K562 (cell line): ENCODE data around the gene PDCD10. TPM values are rescaled to one million over a fixed set of nuclear protein-coding genes. Genes with fewer than 3 reads are reported as not detected.
A peak's percentile ranks its signal among the peaks of the same experiment; 100 is the strongest.

ENCODE experiments used
- CBX1 ChIP-seq: sonication (generic); IDR thresholded peaks from 2 replicates; pipeline ENCODE4 v1.6.1; 2016; ENCODE audit warnings: antibody characterized with exemption, low read depth, mild to moderate bottlenecking
- FOXA3 ChIP-seq, 2 experiments: fragments of 450-650 bp in 1 of 2; sonication (generic) in 1 of 2; formaldehyde crosslinking; IDR thresholded peaks in 1 of 2; conservative IDR thresholded peaks in 1 of 2; 2 replicates each; pipeline versions ENCODE4 v1.4.0 to v1.8.0; 2020 to 2022; ENCODE audit warnings: mild to moderate bottlenecking in 2 of 2, missing genetic modification reagents in 1 of 2
- FOXK2 ChIP-seq, 2 experiments: fragments of 450-650 bp; IDR thresholded peaks in 1 of 2; conservative IDR thresholded peaks in 1 of 2; 2 replicates each; pipeline ENCODE4 v1.6.1; 2016; ENCODE audit warnings: low read depth in 2 of 2, mild to moderate bottlenecking in 1 of 2
- HNRNPH1 ChIP-seq: fragments of 200-400 bp; formaldehyde crosslinking; optimal IDR thresholded peaks from 2 replicates; pipeline ENCODE3; 2017; ENCODE audit warnings: low read depth, mild to moderate bottlenecking, low read length, moderate library complexity
- NR2C2 ChIP-seq, 2 experiments: fragments of 200-800 bp in 1 of 2; sonication (Bioruptor generic) in 1 of 2; sonication (generic) in 1 of 2; formaldehyde crosslinking in 1 of 2; IDR thresholded peaks; 2 replicates each; pipeline versions ENCODE4 v1.6.1 to v1.8.0; 2016 to 2022; ENCODE audit warnings: mild to moderate bottlenecking in 1 of 2, missing compliant biosample characterization in 1 of 2, missing genetic modification characterization in 1 of 2, missing genetic modification reagents in 1 of 2
- PCBP2 ChIP-seq: fragments of 200-400 bp; formaldehyde crosslinking; IDR thresholded peaks from 2 replicates; pipeline ENCODE4 v1.6.1; 2018; ENCODE audit warnings: low read length, low read depth, mild to moderate bottlenecking, moderate library complexity; ENCODE audit not compliant: poor library complexity, severe bottlenecking
- SMARCE1 ChIP-seq: fragments of 450-650 bp; IDR thresholded peaks from 2 replicates; pipeline ENCODE4 v1.7.1; 2016; ENCODE audit warnings: mild to moderate bottlenecking
- ZNF324 ChIP-seq: fragments of 250-450 bp; sonication (Bioruptor Pico); IDR thresholded peaks from 2 replicates; pipeline ENCODE4 v1.4.0; 2020; ENCODE audit warnings: mild to moderate bottlenecking
- polyA plus RNA-seq, 8 experiments: library from polyadenylated mRNA; depleted of rRNA in 4 of 8; stranded (reverse) in 5 of 8; unstranded in 3 of 8; fragments of >200 nt; fragmentation: Nextera tagmentation in 2 of 8; fragmentation: Illumina TruSeq in 1 of 8; extraction: Ambion mirVana in 2 of 8; extraction: Trizol in 1 of 8; gene quantifications; 2 replicates each; pipeline versions ENCODE4 v1.2.1 to v1.2.3, GENCODE V29; 2011 to 2014; ENCODE audit warnings: inconsistent platforms in 1 of 8, missing spikeins in 1 of 8
- total RNA-seq, 7 experiments: library from RNA; depleted of rRNA in 6 of 7; stranded (reverse); fragments of >200 nt in 6 of 7; fragmentation: Illumina TruSeq in 2 of 7; extraction: Trizol in 2 of 7; gene quantifications; 2 replicates each; pipeline versions ENCODE4 v1.2.1 to v1.2.3, GENCODE V29; 2011 to 2021; ENCODE audit warnings: low replicate concordance in 1 of 7
- TF ChIP-seq, protein P1 (sequence below), 2 experiments: fragments of 450-650 bp in 1 of 2; sonication (generic) in 1 of 2; formaldehyde crosslinking in 1 of 2; IDR thresholded peaks in 1 of 2; conservative IDR thresholded peaks in 1 of 2; 2 replicates each; pipeline versions ENCODE4 v1.6.1 to v1.8.1; 2016 to 2023; ENCODE audit warnings: mild to moderate bottlenecking in 2 of 2, moderate library complexity in 2 of 2, inconsistent platforms in 1 of 2, missing genetic modification reagents in 1 of 2
- TF ChIP-seq, protein P2 (sequence below), 2 experiments: fragments of 450-650 bp; IDR thresholded peaks; 2 replicates each; pipeline ENCODE4 v1.6.1; 2016
- TF ChIP-seq, protein P3 (sequence below), 2 experiments: fragments of 450-650 bp; conservative IDR thresholded peaks; 2 replicates each; pipeline ENCODE4 v1.6.1; 2017; ENCODE audit warnings: mild to moderate bottlenecking in 2 of 2, moderate library complexity in 2 of 2
- TF ChIP-seq, protein P4 (sequence below): fragments of 450-650 bp; formaldehyde crosslinking; IDR thresholded peaks from 2 replicates; pipeline ENCODE4 v1.4.0; 2022; ENCODE audit warnings: missing genetic modification characterization

Gene PDCD10
- total and polyA plus RNA-seq, 9 of the 15 experiments (the other 6 are each of a cell fraction or from before 2014, with no cell fraction given) = 121 to 476 (median 232) TPM

DNA sequence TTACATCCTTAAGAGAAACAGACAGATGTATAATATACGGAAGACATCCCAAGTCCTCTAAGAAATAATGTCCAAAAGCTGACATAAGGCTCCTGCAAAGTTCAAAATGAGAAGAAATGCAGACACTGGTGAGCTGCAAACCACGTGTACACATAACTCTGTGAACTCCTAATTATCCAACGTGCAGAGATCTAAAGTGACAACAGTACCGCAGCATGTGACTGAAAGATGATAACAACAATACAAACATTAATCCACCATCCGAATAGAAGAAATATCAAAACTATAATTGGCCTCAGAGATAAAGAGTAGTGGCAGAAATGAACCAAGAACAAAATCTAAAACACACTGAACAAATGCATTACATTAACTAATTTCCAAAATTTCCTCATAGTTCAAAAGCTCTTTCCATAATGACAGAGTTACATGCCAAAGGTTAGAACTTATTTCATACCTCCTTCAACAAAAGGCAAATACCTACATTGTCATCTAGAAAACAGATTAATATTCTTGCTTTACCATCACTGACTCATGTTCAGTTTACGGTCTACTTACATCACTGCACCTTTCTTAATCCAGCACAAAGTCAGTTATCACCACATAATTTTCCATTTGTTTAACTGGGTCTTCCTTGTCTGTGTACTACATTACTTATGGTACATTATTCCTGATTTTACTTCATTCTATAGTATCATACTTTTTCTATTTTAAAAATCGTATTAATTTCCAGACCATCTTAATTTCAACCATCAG, 2.2 kb downstream of the PDCD10 start (continued):
- TF ChIP-seq PCBP2 (no peak), FOXK2 (conservative IDR thresholded peaks at IDR 0.05 in 1 of 2, IDR thresholded peaks at IDR 0.05 in 1 of 2; ENCODE audit: low read depth in 2 of 2) (peak; percentile 76 to 82), ZNF324 (no peak), NR2C2 (CRISPR knock-in tag; IDR thresholded peaks at IDR 0.05) (no peak), NR2C2 (tag; IDR thresholded peaks at IDR 0.05) (peak; percentile 50), CBX1 (no peak), SMARCE1 (0 out of 2 replicates have a peak, but pooled peaks have one; percentile 12), HNRNPH1 (no peak), FOXA3 (CRISPR knock-in tag; conservative IDR thresholded peaks at IDR 0.05 in 1 of 2, IDR thresholded peaks at IDR 0.05 in 1 of 2) (0 out of 4 replicates have a peak, but pooled peaks of 1 of the 2 experiments have one; percentile 4)
- TF ChIP-seq, protein P1, sequence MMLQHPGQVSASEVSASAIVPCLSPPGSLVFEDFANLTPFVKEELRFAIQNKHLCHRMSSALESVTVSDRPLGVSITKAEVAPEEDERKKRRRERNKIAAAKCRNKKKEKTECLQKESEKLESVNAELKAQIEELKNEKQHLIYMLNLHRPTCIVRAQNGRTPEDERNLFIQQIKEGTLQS (IDR thresholded peaks at IDR 0.05) = peak; percentile 50
- TF ChIP-seq, protein P1 (CRISPR knock-in tag; conservative IDR thresholded peaks at IDR 0.05) = no peak
- TF ChIP-seq, protein P2, sequence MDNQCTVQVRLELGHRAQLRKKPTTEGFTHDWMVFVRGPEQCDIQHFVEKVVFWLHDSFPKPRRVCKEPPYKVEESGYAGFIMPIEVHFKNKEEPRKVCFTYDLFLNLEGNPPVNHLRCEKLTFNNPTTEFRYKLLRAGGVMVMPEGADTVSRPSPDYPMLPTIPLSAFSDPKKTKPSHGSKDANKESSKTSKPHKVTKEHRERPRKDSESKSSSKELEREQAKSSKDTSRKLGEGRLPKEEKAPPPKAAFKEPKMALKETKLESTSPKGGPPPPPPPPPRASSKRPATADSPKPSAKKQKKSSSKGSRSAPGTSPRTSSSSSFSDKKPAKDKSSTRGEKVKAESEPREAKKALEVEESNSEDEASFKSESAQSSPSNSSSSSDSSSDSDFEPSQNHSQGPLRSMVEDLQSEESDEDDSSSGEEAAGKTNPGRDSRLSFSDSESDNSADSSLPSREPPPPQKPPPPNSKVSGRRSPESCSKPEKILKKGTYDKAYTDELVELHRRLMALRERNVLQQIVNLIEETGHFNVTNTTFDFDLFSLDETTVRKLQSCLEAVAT (IDR thresholded peaks at IDR 0.05) = peak; percentile 10 to 83; a peak in 2 of 4 replicates
- TF ChIP-seq, protein P3, sequence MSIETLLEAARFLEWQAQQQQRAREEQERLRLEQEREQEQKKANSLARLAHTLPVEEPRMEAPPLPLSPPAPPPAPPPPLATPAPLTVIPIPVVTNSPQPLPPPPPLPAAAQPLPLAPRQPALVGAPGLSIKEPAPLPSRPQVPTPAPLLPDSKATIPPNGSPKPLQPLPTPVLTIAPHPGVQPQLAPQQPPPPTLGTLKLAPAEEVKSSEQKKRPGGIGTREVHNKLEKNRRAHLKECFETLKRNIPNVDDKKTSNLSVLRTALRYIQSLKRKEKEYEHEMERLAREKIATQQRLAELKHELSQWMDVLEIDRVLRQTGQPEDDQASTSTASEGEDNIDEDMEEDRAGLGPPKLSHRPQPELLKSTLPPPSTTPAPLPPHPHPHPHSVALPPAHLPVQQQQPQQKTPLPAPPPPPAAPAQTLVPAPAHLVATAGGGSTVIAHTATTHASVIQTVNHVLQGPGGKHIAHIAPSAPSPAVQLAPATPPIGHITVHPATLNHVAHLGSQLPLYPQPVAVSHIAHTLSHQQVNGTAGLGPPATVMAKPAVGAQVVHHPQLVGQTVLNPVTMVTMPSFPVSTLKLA (conservative IDR thresholded peaks at IDR 0.05) = peak; percentile 93 to 95
- TF ChIP-seq, protein P4, sequence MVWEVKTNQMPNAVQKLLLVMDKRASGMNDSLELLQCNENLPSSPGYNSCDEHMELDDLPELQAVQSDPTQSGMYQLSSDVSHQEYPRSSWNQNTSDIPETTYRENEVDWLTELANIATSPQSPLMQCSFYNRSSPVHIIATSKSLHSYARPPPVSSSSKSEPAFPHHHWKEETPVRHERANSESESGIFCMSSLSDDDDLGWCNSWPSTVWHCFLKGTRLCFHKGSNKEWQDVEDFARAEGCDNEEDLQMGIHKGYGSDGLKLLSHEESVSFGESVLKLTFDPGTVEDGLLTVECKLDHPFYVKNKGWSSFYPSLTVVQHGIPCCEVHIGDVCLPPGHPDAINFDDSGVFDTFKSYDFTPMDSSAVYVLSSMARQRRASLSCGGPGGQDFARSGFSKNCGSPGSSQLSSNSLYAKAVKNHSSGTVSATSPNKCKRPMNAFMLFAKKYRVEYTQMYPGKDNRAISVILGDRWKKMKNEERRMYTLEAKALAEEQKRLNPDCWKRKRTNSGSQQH = 0 out of 2 replicates have a peak, but pooled peaks have one; percentile 8
